ENCODE data around the gene TRIM39.

- no peak for TF ChIP-seq CTCF (IDR thresholded peaks at IDR 0.05)
- TF ChIP-seq POLR2A (IDR thresholded peaks at IDR 0.05), result no peak
- no peak for TF ChIP-seq EP300 (IDR thresholded peaks at IDR 0.05)
- no peak for TF ChIP-seq POLR2AphosphoS5 (IDR thresholded peaks at IDR 0.05)
These were observed 5.3 kb downstream of the TRIM39 start for GRCh38 chr6:30331981-30332380.
